ENCODE results near the gene PPP1R37. TPM values are rescaled to one million over a fixed set of nuclear protein-coding genes. Genes with fewer than 3 reads are reported as not detected.

PPP1R37 gene
- total and polyA plus RNA-seq, 2 experiments from 2014 or later, result 11.8 to 51.8 TPM

DNA sequence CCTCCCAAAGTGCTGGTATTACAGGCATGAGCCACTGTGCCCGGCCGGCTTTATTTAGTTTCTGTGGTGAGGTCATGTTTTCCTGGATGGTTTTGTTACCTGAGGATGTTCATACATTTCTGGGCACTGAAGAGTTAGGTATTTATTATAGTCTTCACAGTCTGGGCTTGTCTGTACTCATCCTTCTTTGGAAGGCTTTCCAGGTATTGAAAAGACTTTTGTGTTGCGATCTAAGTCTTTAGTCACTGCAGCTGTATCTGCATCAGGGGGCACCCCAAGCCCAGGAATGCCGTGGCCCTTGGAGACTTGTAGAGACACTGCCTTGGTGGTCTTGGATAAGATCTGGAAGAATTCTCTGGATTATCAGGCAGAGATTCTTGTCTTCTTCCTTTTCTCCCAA lies 98.4 kb downstream of the PPP1R37 start:
- no peak for DNase-seq (ENCODE audit: low read depth in 1 of 2, low spot score in 1 of 2)
- Histone ChIP-seq H3K9me3 (ENCODE audit: low read depth) (no peaks in the 10 kb centered on the region), H3K4me1 (ENCODE audit: low read depth) (no peaks in the 10 kb centered on the region), H3K4me3 (no peak overlapping the region), H3K27ac (no peak overlapping the region), H3K27me3 (no peaks in the 10 kb centered on the region), H3K36me3 (no peaks in the 10 kb centered on the region)
- TF ChIP-seq, protein P1, sequence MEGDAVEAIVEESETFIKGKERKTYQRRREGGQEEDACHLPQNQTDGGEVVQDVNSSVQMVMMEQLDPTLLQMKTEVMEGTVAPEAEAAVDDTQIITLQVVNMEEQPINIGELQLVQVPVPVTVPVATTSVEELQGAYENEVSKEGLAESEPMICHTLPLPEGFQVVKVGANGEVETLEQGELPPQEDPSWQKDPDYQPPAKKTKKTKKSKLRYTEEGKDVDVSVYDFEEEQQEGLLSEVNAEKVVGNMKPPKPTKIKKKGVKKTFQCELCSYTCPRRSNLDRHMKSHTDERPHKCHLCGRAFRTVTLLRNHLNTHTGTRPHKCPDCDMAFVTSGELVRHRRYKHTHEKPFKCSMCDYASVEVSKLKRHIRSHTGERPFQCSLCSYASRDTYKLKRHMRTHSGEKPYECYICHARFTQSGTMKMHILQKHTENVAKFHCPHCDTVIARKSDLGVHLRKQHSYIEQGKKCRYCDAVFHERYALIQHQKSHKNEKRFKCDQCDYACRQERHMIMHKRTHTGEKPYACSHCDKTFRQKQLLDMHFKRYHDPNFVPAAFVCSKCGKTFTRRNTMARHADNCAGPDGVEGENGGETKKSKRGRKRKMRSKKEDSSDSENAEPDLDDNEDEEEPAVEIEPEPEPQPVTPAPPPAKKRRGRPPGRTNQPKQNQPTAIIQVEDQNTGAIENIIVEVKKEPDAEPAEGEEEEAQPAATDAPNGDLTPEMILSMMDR (IDR thresholded peaks at IDR 0.05; ENCODE audit: low read depth, low read length), result no peak

DNA sequence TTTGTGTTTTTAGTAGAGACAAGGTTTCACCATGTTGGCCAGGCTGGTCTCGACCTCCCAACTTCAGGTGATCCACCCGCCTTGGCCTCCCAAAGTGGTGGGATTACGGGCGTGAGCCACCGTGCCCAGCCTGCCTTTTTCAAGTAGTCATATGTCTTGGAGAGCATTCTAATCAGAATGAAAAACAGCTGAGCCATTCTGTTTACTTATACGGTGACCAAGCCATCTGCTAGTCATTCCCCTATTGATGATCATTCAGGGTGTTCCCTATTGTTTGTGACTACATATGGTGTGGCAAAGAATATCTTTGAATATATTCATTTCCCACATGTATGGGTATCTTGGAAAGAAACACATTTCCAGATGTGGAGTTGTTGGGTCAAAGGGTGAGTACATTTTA lies 102.8 kb downstream of the PPP1R37 start:
- TF ChIP-seq, protein P1 (IDR thresholded peaks at IDR 0.05; ENCODE audit: low read depth, low read length), result no peak
- peaks cover 7% of the 10 kb centered on the region for H3K27me3 ChIP-seq
- no peak overlapping the region for H3K27ac ChIP-seq
- no peak overlapping the region for H3K4me3 ChIP-seq
- H3K36me3 ChIP-seq, result no peaks in the 10 kb centered on the region
- no peaks in the 10 kb centered on the region for H3K4me1 ChIP-seq (ENCODE audit: low read depth)
- H3K9me3 ChIP-seq (ENCODE audit: low read depth), result no peaks in the 10 kb centered on the region
- DNase-seq (ENCODE audit: low read depth in 1 of 2, low spot score in 1 of 2), result no peak

Other genes starting within 250 kb of the PPP1R37 start
- 135 and 144 TPM in 2 replicates for gene NECTIN2, start 246.9 kb upstream of the PPP1R37 start, total RNA-seq
- 155 and 156 TPM in 2 replicates for gene NECTIN2, start 246.9 kb upstream of the PPP1R37 start, polyA plus RNA-seq
- gene TOMM40, start 201.9 kb upstream of the PPP1R37 start, total RNA-seq, result 119 and 150 TPM in 2 replicates
- gene TOMM40, start 201.9 kb upstream of the PPP1R37 start, polyA plus RNA-seq, result 135 and 172 TPM in 2 replicates
- gene APOE, start 187.4 kb upstream of the PPP1R37 start, total RNA-seq, result 908 and 1,026 TPM in 2 replicates
- 517 and 749 TPM in 2 replicates for gene APOE, start 187.4 kb upstream of the PPP1R37 start, polyA plus RNA-seq
- gene APOC1, start 178.6 kb upstream of the PPP1R37 start, total RNA-seq, result 13.0 and 27.1 TPM in 2 replicates
- 20.1 and 22.7 TPM in 2 replicates for gene APOC1, start 178.6 kb upstream of the PPP1R37 start, polyA plus RNA-seq
- not detected in 2 replicates for gene APOC4, start 150.9 kb upstream of the PPP1R37 start, total RNA-seq
- gene APOC4, start 150.9 kb upstream of the PPP1R37 start, polyA plus RNA-seq, result not detected in 2 replicates
- gene APOC2, start 147.1 kb upstream of the PPP1R37 start, total RNA-seq, result not detected in 2 replicates
- 0.98 TPM in 1 of 2 replicates, not detected in the other for gene APOC2, start 147.1 kb upstream of the PPP1R37 start, polyA plus RNA-seq
- gene CLPTM1, start 137.8 kb upstream of the PPP1R37 start, total RNA-seq, result 59.6 and 76.4 TPM in 2 replicates
- gene CLPTM1, start 137.8 kb upstream of the PPP1R37 start, polyA plus RNA-seq, result 48.2 and 71.4 TPM in 2 replicates
- gene RELB, start 91.7 kb upstream of the PPP1R37 start, total RNA-seq, result 3.1 TPM in 2 replicates
- gene RELB, start 91.7 kb upstream of the PPP1R37 start, polyA plus RNA-seq, result 1.3 and 2.3 TPM in 2 replicates
- 45.5 and 149 TPM in 2 replicates for gene CLASRP, start 54.1 kb upstream of the PPP1R37 start, total RNA-seq
- gene CLASRP, start 54.1 kb upstream of the PPP1R37 start, polyA plus RNA-seq, result 35.5 and 41.7 TPM in 2 replicates
- 0.85 and 3.4 TPM in 2 replicates for gene ZNF296, start 16.7 kb upstream of the PPP1R37 start, total RNA-seq
- gene ZNF296, start 16.7 kb upstream of the PPP1R37 start, polyA plus RNA-seq, result 1.6 and 3.5 TPM in 2 replicates
- 30.3 and 64.2 TPM in 2 replicates for gene GEMIN7, start 13.9 kb upstream of the PPP1R37 start, total RNA-seq
- gene GEMIN7, start 13.9 kb upstream of the PPP1R37 start, polyA plus RNA-seq, result 77.9 and 81.3 TPM in 2 replicates
- gene NKPD1, start 67.8 kb downstream of the PPP1R37 start, total RNA-seq, result 1.1 and 3.3 TPM in 2 replicates
- gene NKPD1, start 67.8 kb downstream of the PPP1R37 start, polyA plus RNA-seq, result 1.0 and 2.9 TPM in 2 replicates
- 67.4 and 123 TPM in 2 replicates for gene TRAPPC6A, start 85.1 kb downstream of the PPP1R37 start, total RNA-seq
- 155 and 227 TPM in 2 replicates for gene TRAPPC6A, start 85.1 kb downstream of the PPP1R37 start, polyA plus RNA-seq
- 4.8 and 6.5 TPM in 2 replicates for gene BLOC1S3, start 85.6 kb downstream of the PPP1R37 start, total RNA-seq
- gene BLOC1S3, start 85.6 kb downstream of the PPP1R37 start, polyA plus RNA-seq, result 8.2 and 9.6 TPM in 2 replicates
- gene EXOC3L2, start 152.2 kb downstream of the PPP1R37 start, total RNA-seq, result 2.0 and 2.2 TPM in 2 replicates
- 1.5 and 5.2 TPM in 2 replicates for gene EXOC3L2, start 152.2 kb downstream of the PPP1R37 start, polyA plus RNA-seq
- 65.3 and 135 TPM in 2 replicates for gene MARK4, start 158.1 kb downstream of the PPP1R37 start, total RNA-seq
- gene MARK4, start 158.1 kb downstream of the PPP1R37 start, polyA plus RNA-seq, result 21.0 and 42.0 TPM in 2 replicates
- gene CKM, start 229.7 kb downstream of the PPP1R37 start, total RNA-seq, result 406 and 481 TPM in 2 replicates
- 441 and 529 TPM in 2 replicates for gene CKM, start 229.7 kb downstream of the PPP1R37 start, polyA plus RNA-seq
- gene KLC3, start 247.6 kb downstream of the PPP1R37 start, total RNA-seq, result 2.4 and 4.0 TPM in 2 replicates
- gene KLC3, start 247.6 kb downstream of the PPP1R37 start, polyA plus RNA-seq, result 1.8 and 3.7 TPM in 2 replicates

All from cardiac muscle cell (in vitro differentiated cells and primary cell).